HG03095 (cell line): ENCODE data around the gene HRH1.
"Not testable (repeated sequence)": the region's sequence is repeated elsewhere in the genome, so short reads cannot be mapped to it uniquely, and the experiment has no call there.

Experiments used
- ATAC-seq: cut with Tn5 transposase; IDR thresholded peaks from one replicate; pipeline ENCODE4 v1.9.1; 2021; ENCODE audit warnings: moderate library complexity; ENCODE audit not compliant: unreplicated experiment

Gene HRH1, protein sequence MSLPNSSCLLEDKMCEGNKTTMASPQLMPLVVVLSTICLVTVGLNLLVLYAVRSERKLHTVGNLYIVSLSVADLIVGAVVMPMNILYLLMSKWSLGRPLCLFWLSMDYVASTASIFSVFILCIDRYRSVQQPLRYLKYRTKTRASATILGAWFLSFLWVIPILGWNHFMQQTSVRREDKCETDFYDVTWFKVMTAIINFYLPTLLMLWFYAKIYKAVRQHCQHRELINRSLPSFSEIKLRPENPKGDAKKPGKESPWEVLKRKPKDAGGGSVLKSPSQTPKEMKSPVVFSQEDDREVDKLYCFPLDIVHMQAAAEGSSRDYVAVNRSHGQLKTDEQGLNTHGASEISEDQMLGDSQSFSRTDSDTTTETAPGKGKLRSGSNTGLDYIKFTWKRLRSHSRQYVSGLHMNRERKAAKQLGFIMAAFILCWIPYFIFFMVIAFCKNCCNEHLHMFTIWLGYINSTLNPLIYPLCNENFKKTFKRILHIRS

DNA sequence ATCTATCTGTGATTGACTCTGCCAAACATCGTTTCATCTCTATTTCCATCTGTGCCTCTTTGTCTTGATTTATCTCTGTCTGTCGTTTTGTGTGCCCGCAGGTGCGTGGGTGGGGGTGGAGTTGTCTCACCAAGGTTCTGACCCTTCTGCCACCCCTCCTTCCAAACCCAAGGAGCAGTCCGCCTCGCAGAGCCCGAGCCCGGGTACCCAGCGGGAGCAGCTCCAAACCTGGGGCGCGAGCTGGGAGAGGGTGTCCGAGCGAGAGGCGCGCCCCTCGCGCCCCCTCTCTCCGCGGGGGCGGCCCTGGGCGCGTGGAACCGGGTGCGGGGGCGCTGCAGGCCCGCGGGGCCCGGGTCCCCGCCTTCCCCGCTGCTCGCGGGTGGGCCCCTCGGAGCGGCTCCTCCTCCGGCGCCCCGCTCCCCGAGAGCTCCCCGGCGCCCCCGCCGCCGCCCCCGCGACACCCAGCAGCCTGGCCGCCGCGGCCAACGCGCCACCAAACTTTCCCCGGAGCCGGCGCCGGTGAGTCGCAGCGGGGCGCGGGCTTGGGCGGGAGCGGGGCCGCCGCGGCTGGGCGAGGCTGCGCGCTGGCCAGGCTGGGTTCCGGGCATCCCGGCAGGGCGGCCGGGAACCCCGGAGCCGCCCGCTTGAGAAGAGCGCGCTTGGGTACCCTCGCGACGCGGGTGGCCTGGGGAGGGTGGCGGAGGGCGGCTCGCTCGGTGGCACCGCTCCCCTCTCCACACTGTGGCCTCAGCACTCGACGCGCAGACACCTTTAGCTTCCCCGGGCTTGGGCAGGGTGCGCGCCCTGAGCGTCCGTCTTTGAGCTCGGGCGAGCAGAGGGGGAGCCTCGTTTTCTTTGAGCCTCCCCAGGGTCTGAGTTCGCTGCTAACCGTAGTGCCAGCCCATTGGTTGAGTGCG, at the start of gene HRH1:
HRH1 (plus strand) TSS at position 458 of the 917 bp plus-strand sequence. CDS start 104,545 bp downstream, outside the sequence.
- no peak for ATAC-seq

DNA sequence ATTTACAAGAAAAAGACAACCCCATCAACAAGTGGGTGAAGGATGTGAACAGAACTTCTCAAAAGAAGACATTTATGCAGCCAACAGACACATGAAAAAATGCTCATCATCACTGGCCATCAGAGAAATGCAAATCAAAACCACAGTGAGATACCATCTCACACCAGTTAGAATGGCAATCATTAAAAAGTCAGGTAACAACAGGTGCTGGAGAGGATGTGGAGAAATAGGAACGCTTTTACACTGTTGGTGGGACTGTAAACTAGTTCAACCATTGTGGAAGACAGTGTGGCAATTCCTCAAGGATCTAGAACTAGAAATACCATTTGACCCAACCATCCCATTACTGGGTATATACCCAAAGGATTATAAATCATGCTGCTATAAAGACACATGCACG, 41.0 kb upstream of the HRH1 start:
- ATAC-seq: not testable (repeated sequence)

- ATAC-seq: no peak
Observed at GRCh38 chr3:11115548-11115947, 38.7 kb upstream of the HRH1 start.

GRCh38 chr3:11116336-11117059, 37.8 kb upstream of the HRH1 start:
- no peak for ATAC-seq

DNA sequence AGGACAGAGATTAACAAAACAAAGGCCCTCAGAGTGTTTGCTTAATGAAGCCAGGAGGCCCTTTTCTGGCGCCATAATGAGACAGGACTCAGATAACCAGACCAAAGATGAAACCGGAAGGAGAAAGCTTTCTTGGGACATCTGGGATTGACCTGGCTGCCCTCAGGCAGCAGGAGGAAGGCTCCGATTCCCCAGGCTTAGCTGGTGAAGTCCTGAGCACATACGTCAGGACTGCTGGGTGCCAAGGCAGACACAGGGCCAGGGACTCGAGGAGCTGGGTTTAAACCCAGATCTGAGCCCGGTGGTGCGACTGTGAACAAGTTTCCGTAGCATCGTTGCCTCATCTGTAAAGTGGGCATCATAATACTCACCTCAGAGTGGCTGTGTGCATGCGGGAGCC, 36.7 kb upstream of the HRH1 start:
- no peak for ATAC-seq

DNA sequence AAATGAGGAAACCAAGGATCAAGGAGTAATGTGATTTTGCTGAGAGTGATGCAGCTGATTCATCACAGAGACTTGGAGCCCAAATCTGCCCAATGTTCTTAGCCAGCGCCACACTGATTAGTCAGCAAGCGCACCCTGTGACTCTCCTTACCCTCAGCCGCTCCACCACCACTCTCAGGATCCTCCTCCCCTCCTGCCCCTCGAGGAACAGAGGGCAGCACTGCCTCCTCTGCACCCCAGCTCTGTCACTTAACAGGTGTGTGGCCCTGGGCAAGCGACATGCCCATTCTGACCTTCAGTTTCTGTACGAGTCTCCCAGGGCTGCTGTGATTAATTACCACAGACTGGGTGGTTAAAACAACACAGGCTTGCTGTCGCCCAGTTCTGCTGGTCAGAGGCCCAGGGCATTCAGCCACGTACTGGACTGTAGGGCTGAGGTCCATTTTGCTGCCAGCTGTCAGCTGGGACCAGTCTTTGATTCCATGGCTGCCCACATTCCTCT, 36.1 kb upstream of the HRH1 start:
- no peak for ATAC-seq

GRCh38 chr3:11120091-11120805, 34.0 kb upstream of the HRH1 start:
- ATAC-seq: no peak

DNA sequence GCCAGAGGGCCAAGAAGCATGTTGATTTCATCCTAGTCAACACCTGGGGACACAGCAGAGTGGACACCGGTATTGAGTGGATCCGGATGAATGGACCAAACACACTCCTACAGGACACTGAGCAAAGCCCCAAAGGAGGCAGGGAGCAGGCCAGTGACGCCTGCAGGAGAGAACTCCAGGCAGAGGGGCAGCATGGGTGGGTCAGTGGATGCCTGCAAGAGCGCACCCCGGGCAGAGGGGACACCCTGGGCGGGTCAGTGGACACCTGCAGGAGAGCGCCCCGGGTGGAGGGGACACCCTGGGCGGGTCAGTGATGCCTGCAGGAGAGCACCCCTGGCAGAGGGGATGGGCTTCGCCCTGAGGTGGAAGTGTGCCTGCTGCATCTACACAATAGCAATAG, 27.6 kb upstream of the HRH1 start:
- no peak for ATAC-seq

DNA sequence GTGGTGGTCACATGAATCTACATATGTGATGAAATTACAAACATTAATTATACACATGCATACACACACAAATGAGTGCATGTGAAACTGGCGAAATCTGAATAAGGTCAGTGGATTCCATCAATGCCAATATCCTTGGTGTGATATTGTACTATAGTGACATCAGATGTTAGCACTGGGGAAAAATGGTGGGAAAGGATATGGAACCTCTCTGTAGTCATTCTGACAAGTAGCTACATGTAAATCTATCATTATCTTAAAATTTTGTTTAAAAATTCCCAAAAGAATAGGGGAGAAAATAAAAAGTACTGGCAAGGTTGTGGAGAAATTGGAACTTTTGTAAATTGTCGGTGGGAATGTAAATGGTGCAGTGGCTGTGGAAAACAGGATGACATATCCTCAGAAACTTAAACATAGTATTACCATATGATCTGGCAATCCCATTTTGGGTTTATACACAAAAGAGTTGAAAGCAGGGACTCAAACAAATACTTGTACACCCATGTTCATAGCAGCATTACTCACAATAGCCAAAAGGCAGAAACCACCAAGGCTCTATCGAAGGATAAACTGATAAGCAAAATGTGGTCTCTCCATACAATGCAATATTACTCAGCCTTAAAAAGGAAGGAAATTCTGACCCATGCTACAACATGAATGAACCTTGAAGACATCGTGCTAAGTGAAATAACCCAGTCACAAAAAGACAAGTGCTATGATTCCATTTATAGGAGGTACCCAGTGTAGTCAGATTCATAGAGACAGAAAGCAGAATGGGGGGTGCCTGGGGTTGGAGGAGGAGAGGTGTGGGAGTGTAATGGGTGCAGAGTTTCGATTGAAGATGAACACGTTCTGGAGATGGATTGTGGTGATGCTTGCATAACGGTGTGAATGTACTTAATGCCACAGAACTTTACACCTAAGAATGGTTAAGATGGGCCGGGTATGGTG, 25.3 kb upstream of the HRH1 start:
- ATAC-seq: no peak

DNA sequence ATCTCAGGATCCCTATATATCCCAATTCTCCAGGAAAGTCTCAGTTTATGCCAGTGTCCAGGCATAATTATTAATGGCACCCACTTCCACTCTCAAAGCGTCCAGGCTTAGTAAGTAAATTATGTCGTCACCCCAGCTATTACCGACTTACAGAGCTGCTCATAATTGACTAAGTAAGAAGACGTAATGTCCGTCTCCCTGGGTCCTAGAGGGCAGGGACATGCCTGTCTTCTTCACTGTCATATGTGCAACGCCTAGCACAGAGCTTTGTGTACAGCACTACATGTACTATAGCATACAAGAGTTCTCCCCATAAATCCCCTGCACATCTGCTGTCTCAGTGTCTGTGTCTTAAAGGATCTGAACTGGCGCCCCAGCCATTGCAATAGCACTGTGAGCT, 23.9 kb upstream of the HRH1 start:
- ATAC-seq: no peak

GRCh38 chr3:11131371-11131770, 22.9 kb upstream of the HRH1 start:
- no peak for ATAC-seq

- ATAC-seq: not testable (repeated sequence)
Observed at GRCh38 chr3:11131886-11132285, 22.4 kb upstream of the HRH1 start.

- ATAC-seq: no peak
Observed at GRCh38 chr3:11132861-11133260, 21.4 kb upstream of the HRH1 start.

DNA sequence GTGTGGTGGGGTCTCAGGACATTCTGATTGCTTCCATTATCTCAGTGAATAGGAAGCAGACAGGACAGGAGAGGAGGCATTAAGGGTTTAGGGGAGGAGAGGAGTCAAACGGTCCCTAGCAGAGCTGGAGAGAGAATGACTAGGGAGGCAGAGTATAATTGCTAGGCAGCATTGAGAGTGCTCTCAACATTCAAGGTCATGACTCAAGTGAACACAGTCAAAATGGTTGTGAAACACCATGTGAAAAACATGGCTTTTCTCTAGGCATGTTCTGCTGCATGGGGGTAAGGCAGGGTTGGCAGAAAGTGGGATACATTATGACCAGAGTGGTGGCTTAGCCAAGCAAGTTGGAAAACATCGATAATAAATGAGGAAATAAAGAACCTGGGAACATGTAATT, 19.5 kb upstream of the HRH1 start:
- ATAC-seq: no peak

- ATAC-seq: no peak
Observed at GRCh38 chr3:11136116-11136515, 18.2 kb upstream of the HRH1 start.

GRCh38 chr3:11136830-11137626, 17.3 kb upstream of the HRH1 start:
- ATAC-seq: no peak

DNA sequence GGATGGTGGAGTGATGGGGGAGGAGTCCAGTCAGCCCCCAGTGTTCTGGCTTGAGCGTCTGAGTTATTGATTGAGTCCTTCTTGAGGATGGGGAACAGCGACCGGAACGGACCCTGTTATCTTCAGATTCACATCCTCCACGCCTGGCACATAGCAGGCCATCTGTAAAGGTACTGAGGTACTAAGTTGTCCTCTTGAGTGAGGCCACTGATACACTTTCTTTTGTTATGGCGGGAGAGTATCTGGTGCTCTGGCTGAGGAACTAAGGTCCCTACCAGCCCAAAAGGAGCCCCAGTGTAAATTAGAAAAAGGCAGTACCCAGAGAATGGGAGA, 16.7 kb upstream of the HRH1 start:
- no peak for ATAC-seq

DNA sequence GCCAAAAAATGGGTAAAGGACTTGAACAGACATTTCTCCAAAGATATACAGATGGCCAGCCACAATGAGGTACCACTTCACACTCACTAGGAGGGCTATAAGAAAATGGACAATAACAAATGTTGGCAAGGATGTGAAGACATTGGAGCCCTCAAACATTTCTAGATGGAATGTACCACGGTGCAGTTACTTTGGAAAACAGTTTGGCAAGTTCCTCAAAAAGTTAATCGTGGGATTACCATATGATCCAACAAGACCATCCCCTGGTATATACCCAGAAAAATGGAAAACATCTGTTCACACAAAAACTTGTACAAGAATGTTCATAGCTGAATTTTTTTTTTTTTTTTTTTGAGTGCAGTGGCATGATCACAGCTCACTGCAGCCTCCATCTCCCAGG, 15.9 kb upstream of the HRH1 start:
- no peak for ATAC-seq
